Measurements from ENCODE around the gene CBX8. TPM values are rescaled to one million over a fixed set of nuclear protein-coding genes. Genes with fewer than 3 reads are reported as not detected.

Gene CBX8
- total and polyA plus RNA-seq, 2 of the 13 experiments (the other 11 are each of a cell fraction or from before 2014, with no cell fraction given), result 0.34 to 12.6 TPM

- TF ChIP-seq POGK (CRISPR knock-in tag; conservative IDR thresholded peaks at IDR 0.05), result peak; percentile 95
- no peak for TF ChIP-seq TCF7L2 (IDR thresholded peaks at IDR 0.05; ENCODE audit: low read depth, low read length)
- TF ChIP-seq E2F1 (CRISPR knock-in tag; IDR thresholded peaks at IDR 0.05), result peak; percentile 32; the same call in 1 of the 2 replicates
- TF ChIP-seq ELF1 (CRISPR knock-in tag; IDR thresholded peaks at IDR 0.05), result 0 out of 2 replicates have a peak, but pooled peaks have one; percentile 8
- peak; percentile 93 for TF ChIP-seq ZNF564 (CRISPR knock-in tag; IDR thresholded peaks at IDR 0.05)
- TF ChIP-seq, protein P1, sequence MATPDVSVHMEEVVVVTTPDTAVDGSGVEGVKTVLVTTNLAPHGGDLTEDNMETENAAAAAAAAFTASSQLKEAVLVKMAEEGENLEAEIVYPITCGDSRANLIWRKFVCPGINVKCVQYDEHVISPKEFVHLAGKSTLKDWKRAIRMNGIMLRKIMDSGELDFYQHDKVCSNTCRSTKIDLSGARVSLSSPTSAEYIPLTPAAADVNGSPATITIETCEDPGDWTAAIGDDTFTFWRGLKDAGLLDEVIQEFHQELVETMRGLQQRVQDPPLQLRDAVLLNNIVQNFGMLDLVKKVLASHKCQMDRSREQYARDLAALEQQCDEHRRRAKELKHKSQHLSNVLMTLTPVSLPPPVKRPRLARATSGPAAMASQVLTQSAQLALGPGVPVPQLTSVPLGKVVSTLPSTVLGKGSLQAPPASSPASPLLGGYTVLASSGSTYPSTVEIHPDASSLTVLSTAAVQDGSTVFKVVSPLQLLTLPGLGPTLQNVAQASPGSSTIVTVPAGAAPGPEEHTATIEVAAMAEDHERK (CRISPR knock-in tag; IDR thresholded peaks at IDR 0.05; ENCODE audit: low read depth), result no peak
- TF ChIP-seq TAF1 (CRISPR knock-in tag; IDR thresholded peaks at IDR 0.05), result peak; percentile 82
- peak; percentile 28; the same call in 1 of the 2 replicates for TF ChIP-seq POGZ (CRISPR knock-in tag; IDR thresholded peaks at IDR 0.05)
- TF ChIP-seq, protein P2, sequence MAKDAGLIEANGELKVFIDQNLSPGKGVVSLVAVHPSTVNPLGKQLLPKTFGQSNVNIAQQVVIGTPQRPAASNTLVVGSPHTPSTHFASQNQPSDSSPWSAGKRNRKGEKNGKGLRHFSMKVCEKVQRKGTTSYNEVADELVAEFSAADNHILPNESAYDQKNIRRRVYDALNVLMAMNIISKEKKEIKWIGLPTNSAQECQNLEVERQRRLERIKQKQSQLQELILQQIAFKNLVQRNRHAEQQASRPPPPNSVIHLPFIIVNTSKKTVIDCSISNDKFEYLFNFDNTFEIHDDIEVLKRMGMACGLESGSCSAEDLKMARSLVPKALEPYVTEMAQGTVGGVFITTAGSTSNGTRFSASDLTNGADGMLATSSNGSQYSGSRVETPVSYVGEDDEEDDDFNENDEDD (CRISPR knock-in tag; IDR thresholded peaks at IDR 0.05; ENCODE audit: borderline replicate concordance), result 0 out of 2 replicates have a peak, but pooled peaks have one; percentile 37
- TF ChIP-seq, protein P3, sequence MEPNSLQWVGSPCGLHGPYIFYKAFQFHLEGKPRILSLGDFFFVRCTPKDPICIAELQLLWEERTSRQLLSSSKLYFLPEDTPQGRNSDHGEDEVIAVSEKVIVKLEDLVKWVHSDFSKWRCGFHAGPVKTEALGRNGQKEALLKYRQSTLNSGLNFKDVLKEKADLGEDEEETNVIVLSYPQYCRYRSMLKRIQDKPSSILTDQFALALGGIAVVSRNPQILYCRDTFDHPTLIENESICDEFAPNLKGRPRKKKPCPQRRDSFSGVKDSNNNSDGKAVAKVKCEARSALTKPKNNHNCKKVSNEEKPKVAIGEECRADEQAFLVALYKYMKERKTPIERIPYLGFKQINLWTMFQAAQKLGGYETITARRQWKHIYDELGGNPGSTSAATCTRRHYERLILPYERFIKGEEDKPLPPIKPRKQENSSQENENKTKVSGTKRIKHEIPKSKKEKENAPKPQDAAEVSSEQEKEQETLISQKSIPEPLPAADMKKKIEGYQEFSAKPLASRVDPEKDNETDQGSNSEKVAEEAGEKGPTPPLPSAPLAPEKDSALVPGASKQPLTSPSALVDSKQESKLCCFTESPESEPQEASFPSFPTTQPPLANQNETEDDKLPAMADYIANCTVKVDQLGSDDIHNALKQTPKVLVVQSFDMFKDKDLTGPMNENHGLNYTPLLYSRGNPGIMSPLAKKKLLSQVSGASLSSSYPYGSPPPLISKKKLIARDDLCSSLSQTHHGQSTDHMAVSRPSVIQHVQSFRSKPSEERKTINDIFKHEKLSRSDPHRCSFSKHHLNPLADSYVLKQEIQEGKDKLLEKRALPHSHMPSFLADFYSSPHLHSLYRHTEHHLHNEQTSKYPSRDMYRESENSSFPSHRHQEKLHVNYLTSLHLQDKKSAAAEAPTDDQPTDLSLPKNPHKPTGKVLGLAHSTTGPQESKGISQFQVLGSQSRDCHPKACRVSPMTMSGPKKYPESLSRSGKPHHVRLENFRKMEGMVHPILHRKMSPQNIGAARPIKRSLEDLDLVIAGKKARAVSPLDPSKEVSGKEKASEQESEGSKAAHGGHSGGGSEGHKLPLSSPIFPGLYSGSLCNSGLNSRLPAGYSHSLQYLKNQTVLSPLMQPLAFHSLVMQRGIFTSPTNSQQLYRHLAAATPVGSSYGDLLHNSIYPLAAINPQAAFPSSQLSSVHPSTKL (CRISPR knock-in tag; IDR thresholded peaks at IDR 0.05), result peak; percentile 68; the same call in 1 of the 2 replicates
- TF ChIP-seq ZNF253 (CRISPR knock-in tag; IDR thresholded peaks at IDR 0.05; ENCODE audit: borderline replicate concordance), result no peak
- peak; percentile 52 for TF ChIP-seq TAF15 (IDR thresholded peaks at IDR 0.05; ENCODE audit: low read depth, low read length, poor library complexity, severe bottlenecking)
- TF ChIP-seq KLF16 (CRISPR knock-in tag; IDR thresholded peaks at IDR 0.05), result peak in 1 of 2 experiments; percentile 92; a peak in 2 of 4 replicates
- no peak for TF ChIP-seq GZF1 (CRISPR knock-in tag; IDR thresholded peaks at IDR 0.05)
- TF ChIP-seq ZNF235 (CRISPR knock-in tag; IDR thresholded peaks at IDR 0.05; ENCODE audit: borderline replicate concordance), result peak; percentile 78; the same call in 1 of the 2 replicates
- no peak for TF ChIP-seq ZNF30 (CRISPR knock-in tag; IDR thresholded peaks at IDR 0.05)
- TF ChIP-seq CREBL2 (CRISPR knock-in tag; IDR thresholded peaks at IDR 0.05; ENCODE audit: borderline replicate concordance), result peak; percentile 37; the same call in 1 of the 2 replicates
- peak; percentile 51; the same call in 1 of the 2 replicates for TF ChIP-seq SP2 (CRISPR knock-in tag; IDR thresholded peaks at IDR 0.05)
These were observed 42.7 kb upstream of the CBX8 start, which contains the start of gene CBX4 (continued) for GRCh38 chr17:79839356-79840268.

Measured in HepG2 (cell line).